ENCODE data around the gene SLC52A1.

- TF ChIP-seq, protein P1, sequence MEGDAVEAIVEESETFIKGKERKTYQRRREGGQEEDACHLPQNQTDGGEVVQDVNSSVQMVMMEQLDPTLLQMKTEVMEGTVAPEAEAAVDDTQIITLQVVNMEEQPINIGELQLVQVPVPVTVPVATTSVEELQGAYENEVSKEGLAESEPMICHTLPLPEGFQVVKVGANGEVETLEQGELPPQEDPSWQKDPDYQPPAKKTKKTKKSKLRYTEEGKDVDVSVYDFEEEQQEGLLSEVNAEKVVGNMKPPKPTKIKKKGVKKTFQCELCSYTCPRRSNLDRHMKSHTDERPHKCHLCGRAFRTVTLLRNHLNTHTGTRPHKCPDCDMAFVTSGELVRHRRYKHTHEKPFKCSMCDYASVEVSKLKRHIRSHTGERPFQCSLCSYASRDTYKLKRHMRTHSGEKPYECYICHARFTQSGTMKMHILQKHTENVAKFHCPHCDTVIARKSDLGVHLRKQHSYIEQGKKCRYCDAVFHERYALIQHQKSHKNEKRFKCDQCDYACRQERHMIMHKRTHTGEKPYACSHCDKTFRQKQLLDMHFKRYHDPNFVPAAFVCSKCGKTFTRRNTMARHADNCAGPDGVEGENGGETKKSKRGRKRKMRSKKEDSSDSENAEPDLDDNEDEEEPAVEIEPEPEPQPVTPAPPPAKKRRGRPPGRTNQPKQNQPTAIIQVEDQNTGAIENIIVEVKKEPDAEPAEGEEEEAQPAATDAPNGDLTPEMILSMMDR (IDR thresholded peaks at IDR 0.05), result no peak
- TF ChIP-seq ZFX (IDR thresholded peaks at IDR 0.05; ENCODE audit: borderline replicate concordance), result no peak
These were observed 1.7 kb downstream of the SLC52A1 start for GRCh38 chr17:5033352-5034015.

All from 22Rv1 (cell line).